Measurements from ENCODE around the gene RANBP3.

Gene RANBP3

DNA sequence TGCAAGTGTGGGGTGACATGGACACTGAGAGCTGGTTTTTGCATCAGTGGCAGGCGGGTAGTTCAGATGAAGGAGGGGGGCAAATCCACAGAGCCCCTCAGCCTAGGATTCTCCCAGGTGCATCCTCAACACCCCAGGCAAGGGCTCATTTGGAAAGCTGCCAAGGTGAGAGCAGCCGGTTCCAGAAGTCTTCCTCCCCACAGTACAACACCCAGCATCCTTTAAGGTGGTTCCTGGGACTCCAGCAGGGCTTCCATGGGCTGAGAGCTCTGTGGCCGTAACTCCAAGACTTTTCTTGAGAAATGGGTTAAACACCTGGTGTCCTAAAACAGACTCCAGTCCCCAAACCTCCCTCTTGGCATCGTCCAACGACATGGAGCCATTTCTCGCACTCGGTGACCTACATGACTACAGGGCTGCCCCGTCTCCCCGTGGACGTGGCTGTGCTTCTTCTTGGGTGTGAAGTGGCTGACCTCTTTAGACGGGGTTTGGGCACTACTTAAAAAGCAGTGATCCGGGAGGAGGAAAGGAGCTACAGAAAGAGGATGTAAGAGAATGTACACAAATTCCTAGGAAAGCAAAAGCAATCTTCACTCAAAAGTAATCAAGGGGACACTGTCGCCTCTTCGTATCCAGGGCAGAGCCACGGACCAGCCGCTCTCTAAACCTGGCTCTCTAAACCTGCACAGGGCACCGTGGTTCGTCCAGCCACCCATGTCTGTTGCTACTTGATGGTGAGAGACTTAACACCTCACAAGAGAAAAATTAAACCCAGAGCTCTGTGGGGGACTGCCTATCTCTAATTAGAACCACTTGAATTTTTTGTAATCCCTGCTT lies 25.5 kb downstream of the RANBP3 start:
- TF ChIP-seq RAD21 (IDR thresholded peaks at IDR 0.05; ENCODE audit: low read depth) = no peak
- no peak for TF ChIP-seq TCF12 (IDR thresholded peaks at IDR 0.05; ENCODE audit: low read depth)

DNA sequence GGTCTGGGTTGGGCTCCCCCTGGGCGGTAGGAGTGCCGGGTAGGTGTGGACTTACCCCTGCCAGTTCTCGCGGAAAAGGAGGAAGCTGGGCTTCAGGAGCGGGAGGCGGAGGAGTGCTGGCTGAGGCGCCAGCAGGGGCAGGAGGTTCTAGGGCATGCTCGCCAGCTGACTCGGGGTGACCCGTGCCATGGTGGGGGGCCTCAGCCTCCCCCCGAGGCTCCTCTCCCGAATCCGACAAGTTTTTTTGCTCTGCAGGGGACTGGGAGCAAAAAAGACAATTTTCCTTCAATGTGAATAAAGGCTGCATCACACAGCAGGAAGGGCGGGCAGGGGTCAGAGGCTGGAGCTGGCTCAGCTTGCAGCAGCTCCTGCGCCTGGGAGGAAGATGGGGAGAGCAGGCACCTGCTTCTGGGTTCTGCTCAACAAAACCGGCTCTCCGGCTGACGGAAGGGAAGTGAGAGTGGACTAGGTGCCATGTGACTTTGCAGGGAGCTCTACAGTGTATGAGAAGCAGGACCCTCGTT lies 26.5 kb downstream of the RANBP3 start:
- no peak for TF ChIP-seq TCF12 (IDR thresholded peaks at IDR 0.05; ENCODE audit: low read depth)
- TF ChIP-seq, protein P1, sequence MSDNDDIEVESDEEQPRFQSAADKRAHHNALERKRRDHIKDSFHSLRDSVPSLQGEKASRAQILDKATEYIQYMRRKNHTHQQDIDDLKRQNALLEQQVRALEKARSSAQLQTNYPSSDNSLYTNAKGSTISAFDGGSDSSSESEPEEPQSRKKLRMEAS (IDR thresholded peaks at IDR 0.05) = no peak
- TF ChIP-seq CEBPB (IDR thresholded peaks at IDR 0.05) = no peak
- TF ChIP-seq RAD21 (IDR thresholded peaks at IDR 0.05; ENCODE audit: low read depth) = no peak
- TF ChIP-seq, protein P2, sequence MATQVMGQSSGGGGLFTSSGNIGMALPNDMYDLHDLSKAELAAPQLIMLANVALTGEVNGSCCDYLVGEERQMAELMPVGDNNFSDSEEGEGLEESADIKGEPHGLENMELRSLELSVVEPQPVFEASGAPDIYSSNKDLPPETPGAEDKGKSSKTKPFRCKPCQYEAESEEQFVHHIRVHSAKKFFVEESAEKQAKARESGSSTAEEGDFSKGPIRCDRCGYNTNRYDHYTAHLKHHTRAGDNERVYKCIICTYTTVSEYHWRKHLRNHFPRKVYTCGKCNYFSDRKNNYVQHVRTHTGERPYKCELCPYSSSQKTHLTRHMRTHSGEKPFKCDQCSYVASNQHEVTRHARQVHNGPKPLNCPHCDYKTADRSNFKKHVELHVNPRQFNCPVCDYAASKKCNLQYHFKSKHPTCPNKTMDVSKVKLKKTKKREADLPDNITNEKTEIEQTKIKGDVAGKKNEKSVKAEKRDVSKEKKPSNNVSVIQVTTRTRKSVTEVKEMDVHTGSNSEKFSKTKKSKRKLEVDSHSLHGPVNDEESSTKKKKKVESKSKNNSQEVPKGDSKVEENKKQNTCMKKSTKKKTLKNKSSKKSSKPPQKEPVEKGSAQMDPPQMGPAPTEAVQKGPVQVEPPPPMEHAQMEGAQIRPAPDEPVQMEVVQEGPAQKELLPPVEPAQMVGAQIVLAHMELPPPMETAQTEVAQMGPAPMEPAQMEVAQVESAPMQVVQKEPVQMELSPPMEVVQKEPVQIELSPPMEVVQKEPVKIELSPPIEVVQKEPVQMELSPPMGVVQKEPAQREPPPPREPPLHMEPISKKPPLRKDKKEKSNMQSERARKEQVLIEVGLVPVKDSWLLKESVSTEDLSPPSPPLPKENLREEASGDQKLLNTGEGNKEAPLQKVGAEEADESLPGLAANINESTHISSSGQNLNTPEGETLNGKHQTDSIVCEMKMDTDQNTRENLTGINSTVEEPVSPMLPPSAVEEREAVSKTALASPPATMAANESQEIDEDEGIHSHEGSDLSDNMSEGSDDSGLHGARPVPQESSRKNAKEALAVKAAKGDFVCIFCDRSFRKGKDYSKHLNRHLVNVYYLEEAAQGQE (IDR thresholded peaks at IDR 0.05; ENCODE audit: low read depth) = no peak
- no peak for TF ChIP-seq ZBTB7A (IDR thresholded peaks at IDR 0.05; ENCODE audit: low read depth)
- TF ChIP-seq EP300 (IDR thresholded peaks at IDR 0.05; ENCODE audit: borderline replicate concordance) = no peak
- no peak for TF ChIP-seq FOXM1 (IDR thresholded peaks at IDR 0.05; ENCODE audit: borderline replicate concordance, low read depth)
- TF ChIP-seq TEAD4 (IDR thresholded peaks at IDR 0.05) = no peak
- TF ChIP-seq NFIC (IDR thresholded peaks at IDR 0.05) = no peak
- TF ChIP-seq TAF1 (IDR thresholded peaks at IDR 0.05; ENCODE audit: low read depth) = no peak
- no peak for TF ChIP-seq CREB1 (IDR thresholded peaks at IDR 0.05; ENCODE audit: low read depth)
- no peak for TF ChIP-seq EGR1 (IDR thresholded peaks at IDR 0.05)
- no peak for TF ChIP-seq YY1 (IDR thresholded peaks at IDR 0.05; ENCODE audit: low read depth)
- TF ChIP-seq, protein P3, sequence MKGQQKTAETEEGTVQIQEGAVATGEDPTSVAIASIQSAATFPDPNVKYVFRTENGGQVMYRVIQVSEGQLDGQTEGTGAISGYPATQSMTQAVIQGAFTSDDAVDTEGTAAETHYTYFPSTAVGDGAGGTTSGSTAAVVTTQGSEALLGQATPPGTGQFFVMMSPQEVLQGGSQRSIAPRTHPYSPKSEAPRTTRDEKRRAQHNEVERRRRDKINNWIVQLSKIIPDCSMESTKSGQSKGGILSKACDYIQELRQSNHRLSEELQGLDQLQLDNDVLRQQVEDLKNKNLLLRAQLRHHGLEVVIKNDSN (IDR thresholded peaks at IDR 0.05) = no peak

DNA sequence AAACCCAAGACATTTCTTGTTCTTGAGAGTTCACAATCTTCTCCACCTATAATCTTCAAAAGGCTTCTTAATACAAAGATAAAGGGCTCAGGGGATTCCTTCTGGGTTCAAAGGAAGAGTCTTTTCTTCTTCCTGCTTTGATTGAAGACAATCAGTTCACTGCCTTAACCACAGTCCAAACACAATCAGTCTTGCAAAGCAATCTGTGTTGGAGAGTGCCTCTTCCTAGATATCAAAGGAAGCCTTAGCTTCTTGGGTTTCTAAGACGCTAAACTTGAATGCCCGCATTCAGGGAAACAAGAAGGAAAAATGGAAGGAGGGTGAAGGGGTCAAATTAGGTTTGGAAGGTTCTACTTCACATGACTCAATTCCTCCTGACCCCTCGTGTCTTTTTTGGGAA lies 27.2 kb downstream of the RANBP3 start:
- TF ChIP-seq NFIC (IDR thresholded peaks at IDR 0.05) (no peak), FOXM1 (IDR thresholded peaks at IDR 0.05; ENCODE audit: borderline replicate concordance, low read depth) (no peak), ZBTB7A (IDR thresholded peaks at IDR 0.05; ENCODE audit: low read depth) (no peak), TEAD4 (IDR thresholded peaks at IDR 0.05) (no peak), EGR1 (IDR thresholded peaks at IDR 0.05) (no peak)

DNA sequence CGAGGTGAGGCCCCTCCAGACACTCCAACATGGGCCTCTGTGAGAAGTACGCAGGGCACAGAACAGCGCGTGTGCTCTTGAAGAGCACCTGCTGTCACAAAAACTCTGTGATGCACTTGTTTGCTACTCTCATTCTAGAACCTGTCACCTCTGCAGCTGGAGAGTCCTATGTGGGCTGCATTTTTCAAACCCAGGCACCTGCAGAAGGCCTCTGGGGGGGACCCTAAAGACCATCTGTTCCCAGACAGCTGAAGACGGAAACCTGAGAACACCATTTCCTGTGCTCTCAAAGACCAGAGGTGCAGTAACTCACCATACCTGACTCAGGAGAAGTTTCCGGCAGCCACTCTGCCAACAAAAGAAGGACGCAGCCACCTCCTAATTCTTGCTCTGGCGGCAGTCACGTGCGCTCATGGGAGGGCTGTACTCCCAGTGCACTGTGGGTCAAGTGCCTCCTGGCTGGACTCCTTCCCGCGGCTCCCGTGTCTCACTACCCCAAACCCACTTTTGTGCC lies 28.1 kb downstream of the RANBP3 start:
- TF ChIP-seq CREB1 (IDR thresholded peaks at IDR 0.05; ENCODE audit: low read depth) (no peak), TAF1 (IDR thresholded peaks at IDR 0.05; ENCODE audit: low read depth) (no peak), TCF12 (IDR thresholded peaks at IDR 0.05; ENCODE audit: low read depth) (no peak), EP300 (IDR thresholded peaks at IDR 0.05; ENCODE audit: borderline replicate concordance) (no peak), NFIC (IDR thresholded peaks at IDR 0.05) (no peak), EGR1 (IDR thresholded peaks at IDR 0.05) (no peak), YY1 (IDR thresholded peaks at IDR 0.05; ENCODE audit: low read depth) (no peak), CEBPB (IDR thresholded peaks at IDR 0.05) (no peak), FOXM1 (IDR thresholded peaks at IDR 0.05; ENCODE audit: borderline replicate concordance, low read depth) (no peak), ZBTB7A (IDR thresholded peaks at IDR 0.05; ENCODE audit: low read depth) (no peak), TEAD4 (IDR thresholded peaks at IDR 0.05) (no peak), RAD21 (IDR thresholded peaks at IDR 0.05; ENCODE audit: low read depth) (no peak)
- TF ChIP-seq, protein P1 (IDR thresholded peaks at IDR 0.05) = no peak
- TF ChIP-seq, protein P3 (IDR thresholded peaks at IDR 0.05) = no peak
- TF ChIP-seq, protein P2 (IDR thresholded peaks at IDR 0.05; ENCODE audit: low read depth) = no peak

DNA sequence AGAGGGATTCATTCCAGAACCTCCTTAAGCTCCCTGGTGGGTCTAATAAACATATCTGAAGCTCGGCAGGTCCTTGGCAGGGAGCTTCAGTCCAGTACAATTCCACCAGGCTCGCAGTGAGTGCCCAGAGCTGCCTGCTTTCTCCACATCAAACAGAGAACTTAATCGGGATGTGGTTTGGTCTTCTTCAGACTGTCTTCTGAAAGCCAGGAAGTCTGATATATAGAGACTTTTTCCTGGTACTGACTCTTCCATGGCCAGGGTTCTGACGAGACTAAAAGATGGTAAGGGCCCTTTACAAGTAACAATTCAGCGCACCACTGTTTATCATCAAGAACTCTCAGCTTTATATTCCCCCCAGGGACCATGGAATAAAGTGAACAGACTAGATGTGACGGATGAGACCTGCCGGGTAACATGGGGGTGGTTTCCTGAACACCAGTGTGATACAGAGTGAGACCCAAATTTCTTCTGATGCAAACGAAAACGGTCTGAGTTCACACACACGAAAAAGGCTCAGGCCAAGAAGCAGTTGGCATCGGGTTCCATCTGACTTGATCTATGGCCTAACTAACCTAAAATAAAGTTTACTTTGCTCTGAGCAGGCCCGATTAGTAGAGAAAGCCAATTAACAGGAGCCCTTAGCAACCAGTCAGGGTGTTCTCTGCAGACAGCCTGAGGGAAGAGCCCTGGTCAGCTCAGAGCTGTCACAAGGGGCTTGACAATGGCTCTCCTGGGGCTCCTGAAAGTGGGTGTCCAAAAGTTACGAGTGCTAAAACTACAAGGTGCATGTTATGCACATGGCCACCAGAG lies 29.0 kb downstream of the RANBP3 start:
- no peak for TF ChIP-seq CEBPB (IDR thresholded peaks at IDR 0.05)
- no peak for TF ChIP-seq ZBTB7A (IDR thresholded peaks at IDR 0.05; ENCODE audit: low read depth)
- no peak for TF ChIP-seq TCF12 (IDR thresholded peaks at IDR 0.05; ENCODE audit: low read depth)
